Activated CD8-positive, alpha-beta memory T cell treated with anti-CD3 and anti-CD28 coated beads, Interleukin-2, amount 50 U/mL, for 24 hours (primary cell): Measurements from ENCODE around the gene PPP2R2C.

Source experiments
- DNase-seq: peaks from one replicate; pipeline ENCODE4 v3.0.0-alpha.2; 2020; ENCODE audit errors: extremely low read depth

Gene PPP2R2C

GRCh38 chr4:6291784-6292297 is 180.6 kb downstream of the PPP2R2C start:
- no peak for DNase-seq

- no peak for DNase-seq
Measured at GRCh38 chr4:6290769-6291547, 181.5 kb downstream of the PPP2R2C start.

- DNase-seq, result no peak
Measured at GRCh38 chr4:6290256-6290655, 182.2 kb downstream of the PPP2R2C start.

GRCh38 chr4:6288871-6289270 is 183.5 kb downstream of the PPP2R2C start:
- DNase-seq, result no peak

GRCh38 chr4:6288342-6288741 is 184.1 kb downstream of the PPP2R2C start:
- no peak for DNase-seq

- no peak for DNase-seq
Measured at GRCh38 chr4:6287017-6287788, 185.2 kb downstream of the PPP2R2C start.

- no peak for DNase-seq
Measured at GRCh38 chr4:6283282-6283681, 189.1 kb downstream of the PPP2R2C start.

GRCh38 chr4:6282314-6282771 is 190.1 kb downstream of the PPP2R2C start:
- DNase-seq, result no peak

- DNase-seq, result no peak
Measured at GRCh38 chr4:6281436-6282313, 190.7 kb downstream of the PPP2R2C start.

- no peak for DNase-seq
Measured at GRCh38 chr4:6280365-6280996, 191.9 kb downstream of the PPP2R2C start.

- DNase-seq, result no peak
Measured at GRCh38 chr4:6279582-6280289, 192.7 kb downstream of the PPP2R2C start.

- DNase-seq, result no peak
Measured at GRCh38 chr4:6278801-6279197, 193.6 kb downstream of the PPP2R2C start.

GRCh38 chr4:6277935-6278800 is 194.2 kb downstream of the PPP2R2C start:
- DNase-seq, result no peak

- DNase-seq, result no peak
Measured at GRCh38 chr4:6277139-6277802, 195.1 kb downstream of the PPP2R2C start.

- DNase-seq, result no peak
Measured at GRCh38 chr4:6275898-6276806, 196.3 kb downstream of the PPP2R2C start.

- no peak for DNase-seq
Measured at GRCh38 chr4:6275351-6275750, 197.1 kb downstream of the PPP2R2C start.

- no peak for DNase-seq
Measured at GRCh38 chr4:6273661-6273990, 198.8 kb downstream of the PPP2R2C start.
